HL-60/S4 (cell line): ENCODE measurements around the gene PPM1H.
"Not testable (repeated sequence)": the region's sequence is repeated elsewhere in the genome, so short reads cannot be mapped to it uniquely, and the experiment has no call there.

Experiments used
- in situ Hi-C: fragments of 300-500 bp; cut with MboI; formaldehyde crosslinking; loops from 2 replicates; pipeline ENCODE4 v1.14.3; 2022; ENCODE audit warnings: low sequenced_read_pairs

Gene PPM1H

GRCh38 chr12:62947364-62947763 lies 12.4 kb upstream of the PPM1H start:
- in situ Hi-C loops = no loop called here

- in situ Hi-C loops = no loop called here
Measured at GRCh38 chr12:62943779-62944395, 8.9 kb upstream of the PPM1H start.

- in situ Hi-C loops = not testable (repeated sequence)
Measured at GRCh38 chr12:62942316-62942715, 7.4 kb upstream of the PPM1H start.

- in situ Hi-C loops = no loop called here
Measured at GRCh38 chr12:62934239-62934798, 631 bp downstream of the PPM1H start.

GRCh38 chr12:62933602-62934238 lies 1.2 kb downstream of the PPM1H start:
- in situ Hi-C loops = no loop called here

GRCh38 chr12:62933220-62933601 lies 1.7 kb downstream of the PPM1H start:
- in situ Hi-C loops = no loop called here

- in situ Hi-C loops = no loop called here
Measured at GRCh38 chr12:62931477-62931876, 3.5 kb downstream of the PPM1H start.

- in situ Hi-C loops = no loop called here
Measured at GRCh38 chr12:62930546-62931425, 4.2 kb downstream of the PPM1H start.

- in situ Hi-C loops = no loop called here
Measured at GRCh38 chr12:62928632-62929031, 6.3 kb downstream of the PPM1H start.

- in situ Hi-C loops = no loop called here
Measured at GRCh38 chr12:62925680-62926079, 9.3 kb downstream of the PPM1H start.

- in situ Hi-C loops = no loop called here
Measured at GRCh38 chr12:62924084-62924483, 10.9 kb downstream of the PPM1H start.

- in situ Hi-C loops = no loop called here
Measured at GRCh38 chr12:62922539-62922938, 12.4 kb downstream of the PPM1H start.

GRCh38 chr12:62919838-62920237 lies 15.1 kb downstream of the PPM1H start:
- in situ Hi-C loops = no loop called here

GRCh38 chr12:62917926-62918325 lies 17.0 kb downstream of the PPM1H start:
- in situ Hi-C loops = no loop called here

GRCh38 chr12:62916632-62917425 lies 18.1 kb downstream of the PPM1H start:
- in situ Hi-C loops = no loop called here

- in situ Hi-C loops = no loop called here
Measured at GRCh38 chr12:62915204-62915529, 19.8 kb downstream of the PPM1H start.

GRCh38 chr12:62914443-62915203 lies 20.3 kb downstream of the PPM1H start:
- in situ Hi-C loops = no loop called here

GRCh38 chr12:62913380-62913779 lies 21.6 kb downstream of the PPM1H start:
- in situ Hi-C loops = no loop called here

- in situ Hi-C loops = no loop called here
Measured at GRCh38 chr12:62912644-62913043, 22.3 kb downstream of the PPM1H start.

- in situ Hi-C loops = no loop called here
Measured at GRCh38 chr12:62911286-62911685, 23.7 kb downstream of the PPM1H start.
